GM12865 (cell line): ENCODE data around the gene HTR2B.
A peak's percentile ranks its signal among the peaks of the same experiment; 100 is the strongest.

Experiments
- DNase-seq: peaks from one replicate; pipeline ENCODE4 v3.0.0; 2010; ENCODE audit warnings: low read depth
- H3K4me3 ChIP-seq: 2 replicates; pipeline ENCODE4 v1.5.1; 2011; ENCODE audit warnings: mild to moderate bottlenecking, low read depth, low read length, control low read depth
- TF ChIP-seq, protein P1 (sequence below): IDR thresholded peaks from 2 replicates; pipeline ENCODE4 v1.5.1; 2011; ENCODE audit warnings: low read length, control low read depth, low read depth, inconsistent platforms; ENCODE audit not compliant: insufficient read depth; ENCODE audit errors: missing control alignments

HTR2B gene

GRCh38 chr2:231124838-231125568 is at the start of gene HTR2B:
Gene HTR2B (minus strand): TSS chr2:231125042. CDS start chr2:231123764, 1,278 bp downstream.
- no peak within 1 kb of the TSS for H3K4me3 ChIP-seq
- TF ChIP-seq, protein P1, sequence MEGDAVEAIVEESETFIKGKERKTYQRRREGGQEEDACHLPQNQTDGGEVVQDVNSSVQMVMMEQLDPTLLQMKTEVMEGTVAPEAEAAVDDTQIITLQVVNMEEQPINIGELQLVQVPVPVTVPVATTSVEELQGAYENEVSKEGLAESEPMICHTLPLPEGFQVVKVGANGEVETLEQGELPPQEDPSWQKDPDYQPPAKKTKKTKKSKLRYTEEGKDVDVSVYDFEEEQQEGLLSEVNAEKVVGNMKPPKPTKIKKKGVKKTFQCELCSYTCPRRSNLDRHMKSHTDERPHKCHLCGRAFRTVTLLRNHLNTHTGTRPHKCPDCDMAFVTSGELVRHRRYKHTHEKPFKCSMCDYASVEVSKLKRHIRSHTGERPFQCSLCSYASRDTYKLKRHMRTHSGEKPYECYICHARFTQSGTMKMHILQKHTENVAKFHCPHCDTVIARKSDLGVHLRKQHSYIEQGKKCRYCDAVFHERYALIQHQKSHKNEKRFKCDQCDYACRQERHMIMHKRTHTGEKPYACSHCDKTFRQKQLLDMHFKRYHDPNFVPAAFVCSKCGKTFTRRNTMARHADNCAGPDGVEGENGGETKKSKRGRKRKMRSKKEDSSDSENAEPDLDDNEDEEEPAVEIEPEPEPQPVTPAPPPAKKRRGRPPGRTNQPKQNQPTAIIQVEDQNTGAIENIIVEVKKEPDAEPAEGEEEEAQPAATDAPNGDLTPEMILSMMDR, result no peak

DNA sequence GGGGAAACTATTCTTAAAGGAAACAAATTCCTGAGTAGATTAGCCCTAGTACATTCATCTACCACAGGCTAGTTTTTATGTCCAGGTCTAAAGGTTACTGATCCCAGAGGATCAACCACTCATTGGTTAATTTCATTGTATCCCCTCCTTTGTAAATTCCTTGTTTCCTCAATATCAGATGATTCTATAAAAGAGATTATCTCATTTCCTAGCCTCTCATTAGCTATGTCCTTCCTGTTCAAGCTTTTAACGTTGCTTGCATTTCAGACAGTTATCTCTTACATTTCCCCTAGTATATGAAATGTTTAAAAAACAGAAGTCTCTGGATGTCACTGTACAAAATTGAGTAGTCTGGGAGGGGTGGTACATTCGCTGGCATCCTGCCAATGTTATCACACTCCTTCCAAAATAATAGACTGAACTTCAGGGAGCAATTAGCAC is 49.4 kb upstream of the HTR2B start:
- TF ChIP-seq, protein P1, result no peak
- DNase-seq, result no peak
- H3K4me3 ChIP-seq, result no peak overlapping the region

More at GRCh38 chr2:231124838-231125568, at the start of gene HTR2B:
- DNase-seq, result peak; percentile 18

DNA sequence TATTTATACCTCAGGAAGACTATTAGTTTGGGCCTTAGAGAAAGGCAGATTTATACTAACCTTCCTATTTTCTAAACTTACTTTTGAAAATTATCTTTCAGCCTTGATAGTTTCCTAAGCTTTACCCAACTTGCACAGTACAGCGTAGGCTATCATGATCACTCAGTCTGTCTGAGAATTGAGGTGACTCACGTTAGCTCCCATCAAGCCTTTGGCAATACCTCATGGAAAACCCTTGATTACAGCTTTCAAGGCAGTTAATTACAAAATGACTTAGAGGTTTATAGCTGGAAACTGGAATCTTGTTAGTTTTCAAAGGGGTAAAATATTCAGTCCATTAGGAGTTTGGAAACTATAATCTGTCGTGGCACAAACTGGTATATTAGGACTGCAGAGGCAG is 47.2 kb upstream of the HTR2B start:
- no peak for DNase-seq
- TF ChIP-seq, protein P1, result no peak
- H3K4me3 ChIP-seq, result no peak overlapping the region

DNA sequence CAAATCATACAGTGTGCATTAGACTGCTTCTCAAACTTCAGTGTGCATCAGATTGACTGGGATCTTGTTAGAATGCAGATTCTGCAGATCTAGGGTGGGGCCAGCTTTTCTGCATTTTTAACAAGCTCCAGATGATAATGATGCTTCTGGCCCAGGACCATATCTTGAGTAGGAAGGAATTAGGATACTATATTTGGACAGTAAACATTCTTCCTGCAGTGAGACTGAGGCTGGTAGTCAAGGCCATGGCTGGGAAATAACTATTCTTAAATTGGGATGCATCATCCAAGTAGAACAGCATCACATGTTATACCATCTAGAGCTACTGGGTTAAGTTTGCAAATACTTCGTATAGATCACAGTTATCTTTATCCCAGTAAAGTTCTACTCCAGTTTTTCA is 45.2 kb upstream of the HTR2B start:
- H3K4me3 ChIP-seq, result no peak overlapping the region
- TF ChIP-seq, protein P1, result no peak
- no peak for DNase-seq

DNA sequence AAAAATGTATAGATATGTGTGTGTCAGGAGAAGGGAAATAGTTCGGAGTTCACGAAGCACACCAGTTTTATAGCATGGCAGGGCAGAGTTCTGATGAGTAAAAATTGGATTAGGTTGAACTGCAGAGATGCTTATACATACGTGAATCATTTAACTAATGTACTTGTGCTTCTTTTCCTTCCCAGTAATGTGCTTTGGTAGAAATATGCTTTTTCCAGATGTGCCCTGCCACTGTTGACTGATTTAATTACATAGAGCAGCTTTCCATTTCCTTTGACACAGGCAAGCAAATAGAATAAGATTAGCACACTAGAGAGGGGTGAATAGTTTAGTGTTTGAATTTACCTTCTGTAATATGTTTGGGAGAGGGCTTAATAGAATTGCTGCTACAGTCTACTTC is 44.6 kb upstream of the HTR2B start:
- H3K4me3 ChIP-seq, result no peak overlapping the region
- DNase-seq, result no peak
- TF ChIP-seq, protein P1, result no peak

GRCh38 chr2:231168460-231169139 is 43.8 kb upstream of the HTR2B start:
- DNase-seq, result no peak
- H3K4me3 ChIP-seq, result no peak overlapping the region
- TF ChIP-seq, protein P1, result no peak
